GM23248 (cell line): ENCODE measurements around the gene FSCN2.

ENCODE experiments used
- EZH2 ChIP-seq: fragments of 200-600 bp; sonication (generic); IDR thresholded peaks from 2 replicates; pipeline ENCODE4 v1.6.1; 2018; ENCODE audit warnings: antibody characterized with exemption, mild to moderate bottlenecking; ENCODE audit not compliant: insufficient read depth, poor library complexity, severe bottlenecking
- EZH2phosphoT487 ChIP-seq: fragments of 200-600 bp; sonication (generic); IDR thresholded peaks from 2 replicates; pipeline ENCODE4 v1.6.1; 2018; ENCODE audit warnings: antibody characterized with exemption, moderate library complexity, mild to moderate bottlenecking, low read depth; ENCODE audit not compliant: insufficient read depth

GRCh38 chr17:81534157-81535006 lies 6.2 kb downstream of the FSCN2 start:
- TF ChIP-seq EZH2phosphoT487 (no peak), EZH2 (no peak)
